Type B pancreatic cell (in vitro differentiated cells): ENCODE measurements around the gene ANO9. TPM values are rescaled to one million over a fixed set of nuclear protein-coding genes. Genes with fewer than 3 reads are reported as not detected.

Source experiments
- DNase-seq: peaks from one replicate; pipeline ENCODE4 v3.0.0; 2021; ENCODE audit warnings: mixed read lengths; ENCODE audit not compliant: unreplicated experiment; ENCODE audit errors: extremely low spot score
- H3K27ac Mint-ChIP-seq: 2 replicates; pipeline ENCODE4 v1.8.0; 2021; ENCODE audit warnings: mild to moderate bottlenecking, mixed read lengths
- H3K27me3 Mint-ChIP-seq: 2 replicates; pipeline ENCODE4 v1.8.0; 2021; ENCODE audit warnings: mixed read lengths
- H3K36me3 Mint-ChIP-seq: 2 replicates; pipeline ENCODE4 v1.8.0; 2021; ENCODE audit warnings: mixed read lengths
- H3K4me1 Mint-ChIP-seq: one replicate; pipeline ENCODE4 v1.8.0; 2021; ENCODE audit warnings: mixed read lengths; ENCODE audit not compliant: unreplicated experiment
- H3K4me3 Mint-ChIP-seq: 2 replicates; pipeline ENCODE4 v1.8.0; 2021; ENCODE audit warnings: mild to moderate bottlenecking, mixed read lengths
- H3K9me3 Mint-ChIP-seq: 2 replicates; pipeline ENCODE4 v1.8.0; 2021; ENCODE audit warnings: mixed read lengths
- total RNA-seq: library from RNA; stranded (reverse); gene quantifications from 2 replicates; pipeline ENCODE4 v1.2.1, GENCODE V29; 2021; ENCODE audit warnings: low replicate concordance
- TF ChIP-seq, protein P1 (sequence below): fragments of 200-600 bp; sonication (generic); conservative IDR thresholded peaks from 2 replicates; pipeline ENCODE4 v1.5.0; 2021; ENCODE audit warnings: antibody characterized with exemption, mild to moderate bottlenecking

The ANO9 gene
- total RNA-seq, 1 donor from 2014 or later = 25.3 TPM

- no peaks in the 10 kb centered on the region for H3K4me1 Mint-ChIP-seq
- no peaks in the 10 kb centered on the region for H3K9me3 Mint-ChIP-seq
- no peak overlapping the region for H3K4me3 Mint-ChIP-seq
- no peak for DNase-seq
- no peak overlapping the region for H3K27ac Mint-ChIP-seq
- no peaks in the 10 kb centered on the region for H3K27me3 Mint-ChIP-seq
- peaks cover 20% of the 10 kb centered on the region for H3K36me3 Mint-ChIP-seq
- TF ChIP-seq, protein P1, sequence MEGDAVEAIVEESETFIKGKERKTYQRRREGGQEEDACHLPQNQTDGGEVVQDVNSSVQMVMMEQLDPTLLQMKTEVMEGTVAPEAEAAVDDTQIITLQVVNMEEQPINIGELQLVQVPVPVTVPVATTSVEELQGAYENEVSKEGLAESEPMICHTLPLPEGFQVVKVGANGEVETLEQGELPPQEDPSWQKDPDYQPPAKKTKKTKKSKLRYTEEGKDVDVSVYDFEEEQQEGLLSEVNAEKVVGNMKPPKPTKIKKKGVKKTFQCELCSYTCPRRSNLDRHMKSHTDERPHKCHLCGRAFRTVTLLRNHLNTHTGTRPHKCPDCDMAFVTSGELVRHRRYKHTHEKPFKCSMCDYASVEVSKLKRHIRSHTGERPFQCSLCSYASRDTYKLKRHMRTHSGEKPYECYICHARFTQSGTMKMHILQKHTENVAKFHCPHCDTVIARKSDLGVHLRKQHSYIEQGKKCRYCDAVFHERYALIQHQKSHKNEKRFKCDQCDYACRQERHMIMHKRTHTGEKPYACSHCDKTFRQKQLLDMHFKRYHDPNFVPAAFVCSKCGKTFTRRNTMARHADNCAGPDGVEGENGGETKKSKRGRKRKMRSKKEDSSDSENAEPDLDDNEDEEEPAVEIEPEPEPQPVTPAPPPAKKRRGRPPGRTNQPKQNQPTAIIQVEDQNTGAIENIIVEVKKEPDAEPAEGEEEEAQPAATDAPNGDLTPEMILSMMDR = no peak
Measured at GRCh38 chr11:372809-373715, 68.7 kb downstream of the ANO9 start.

DNA sequence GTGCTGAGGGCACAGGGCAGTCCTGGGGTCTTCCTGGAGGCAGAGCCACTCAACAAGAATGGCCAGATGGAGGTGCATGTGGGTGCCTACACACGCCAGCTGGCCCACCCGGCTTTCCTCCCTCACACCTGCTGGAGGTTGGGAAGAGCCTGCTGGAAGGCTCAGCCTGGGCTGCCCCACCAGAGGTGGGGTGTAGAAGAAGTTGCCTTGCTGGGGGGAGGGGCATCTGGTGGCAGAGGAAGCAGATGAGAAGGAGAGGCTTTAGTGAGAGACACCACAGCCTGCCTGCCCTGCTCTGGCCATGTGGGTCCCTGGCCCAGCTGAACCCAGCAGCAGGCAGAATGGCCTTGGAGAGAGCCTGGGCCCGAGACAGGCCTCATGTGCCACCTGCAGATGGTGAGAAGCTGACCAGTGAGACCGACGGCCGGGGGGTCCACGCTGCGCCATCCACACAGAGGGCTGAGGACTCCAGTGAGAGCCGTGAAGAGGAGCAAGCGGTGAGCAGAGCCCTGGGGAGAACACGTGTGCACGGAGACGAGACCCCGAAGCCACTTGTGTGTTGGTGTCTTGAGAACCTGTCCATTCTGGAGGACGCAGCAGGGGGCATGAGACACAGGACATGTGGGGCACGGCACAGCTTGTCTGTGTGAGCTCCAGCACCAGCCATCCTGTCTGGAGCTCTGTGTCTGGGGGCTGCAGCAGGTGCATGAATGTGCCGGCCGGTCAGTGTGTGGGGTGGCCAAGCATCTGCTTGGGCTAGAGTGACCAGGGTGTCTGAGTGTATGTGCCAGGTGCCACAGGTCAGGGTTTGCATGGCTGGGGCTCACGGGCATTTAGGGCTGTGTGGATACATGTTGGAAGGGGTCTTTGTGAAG lies 69.9 kb downstream of the ANO9 start:
- no peak for DNase-seq
- Mint-ChIP-seq H3K4me1 (no peaks in the 10 kb centered on the region), H3K27ac (peak overlapping the region; percentile 83), H3K36me3 (peaks cover 16% of the 10 kb centered on the region), H3K27me3 (peaks cover 5% of the 10 kb centered on the region), H3K4me3 (peak overlapping the region; percentile 78), H3K9me3 (no peaks in the 10 kb centered on the region)
- TF ChIP-seq, protein P1 = no peak

GRCh38 chr11:371051-371450 lies 70.8 kb downstream of the ANO9 start:
- H3K9me3 Mint-ChIP-seq = no peaks in the 10 kb centered on the region
- DNase-seq = no peak
- TF ChIP-seq, protein P1 = no peak
- H3K27me3 Mint-ChIP-seq = peaks cover 5% of the 10 kb centered on the region
- H3K27ac Mint-ChIP-seq = peak overlapping the region; percentile 83
- H3K36me3 Mint-ChIP-seq = peaks cover 16% of the 10 kb centered on the region
- peak overlapping the region; percentile 90 for H3K4me3 Mint-ChIP-seq
- H3K4me1 Mint-ChIP-seq = no peaks in the 10 kb centered on the region

DNA sequence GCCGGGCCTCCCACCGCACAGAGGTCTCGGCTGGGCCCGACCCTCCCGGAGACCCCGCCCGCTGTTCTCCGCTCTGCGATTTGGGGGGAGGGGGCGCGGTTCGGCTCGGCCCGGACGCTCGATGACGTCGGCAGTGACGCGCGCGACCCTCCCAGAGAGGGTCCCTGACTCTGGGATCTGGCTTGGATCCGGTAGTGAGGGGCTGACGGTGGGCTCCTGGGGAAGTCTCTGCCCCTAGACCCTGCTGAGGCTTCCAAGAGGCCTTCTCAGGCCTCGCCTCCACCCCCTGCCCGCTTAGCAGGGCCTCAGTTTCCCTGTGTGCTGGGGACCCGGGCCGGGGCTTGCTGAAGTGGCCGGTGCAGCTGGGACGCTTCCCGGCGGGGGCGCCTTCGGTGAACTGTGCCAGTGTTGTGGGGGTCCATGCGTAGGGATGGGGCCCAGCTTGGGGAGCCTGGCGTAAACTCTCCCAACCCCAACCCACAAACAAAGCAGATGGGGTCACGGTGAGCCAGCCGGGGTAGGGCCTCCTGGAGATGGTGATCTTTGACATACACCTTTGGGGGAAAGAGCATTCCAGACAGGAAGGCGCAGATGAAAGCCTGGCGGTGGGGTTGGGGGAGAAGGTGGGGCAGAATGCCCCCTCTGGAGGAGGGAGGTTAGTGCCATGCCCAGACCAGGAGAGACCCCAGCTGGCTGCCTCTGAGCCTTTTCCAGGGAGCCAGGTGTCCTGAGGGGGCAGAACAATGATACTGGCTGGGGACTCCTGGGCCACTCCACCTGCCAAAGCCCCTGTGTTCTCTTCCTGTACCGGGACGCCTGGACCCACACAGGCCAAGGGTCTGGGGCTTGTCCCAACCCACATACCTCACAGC lies 71.5 kb downstream of the ANO9 start:
- Mint-ChIP-seq H3K9me3 (no peaks in the 10 kb centered on the region), H3K4me3 (peak overlapping the region; percentile 90), H3K4me1 (no peaks in the 10 kb centered on the region), H3K27me3 (peaks cover 5% of the 10 kb centered on the region), H3K36me3 (peaks cover 16% of the 10 kb centered on the region), H3K27ac (peak overlapping the region; percentile 80)
- TF ChIP-seq, protein P1 = peak; percentile 10
- no peak for DNase-seq
